HG03565 (cell line): ENCODE results near the gene ACO2.
"Not testable (repeated sequence)": the region's sequence is repeated elsewhere in the genome, so short reads cannot be mapped to it uniquely, and the experiment has no call there.

ENCODE experiments used
- ATAC-seq: cut with Tn5 transposase; IDR thresholded peaks from one replicate; pipeline ENCODE4 v1.9.1; 2021; ENCODE audit warnings: mild to moderate bottlenecking, moderate library complexity; ENCODE audit not compliant: unreplicated experiment

Gene ACO2

DNA sequence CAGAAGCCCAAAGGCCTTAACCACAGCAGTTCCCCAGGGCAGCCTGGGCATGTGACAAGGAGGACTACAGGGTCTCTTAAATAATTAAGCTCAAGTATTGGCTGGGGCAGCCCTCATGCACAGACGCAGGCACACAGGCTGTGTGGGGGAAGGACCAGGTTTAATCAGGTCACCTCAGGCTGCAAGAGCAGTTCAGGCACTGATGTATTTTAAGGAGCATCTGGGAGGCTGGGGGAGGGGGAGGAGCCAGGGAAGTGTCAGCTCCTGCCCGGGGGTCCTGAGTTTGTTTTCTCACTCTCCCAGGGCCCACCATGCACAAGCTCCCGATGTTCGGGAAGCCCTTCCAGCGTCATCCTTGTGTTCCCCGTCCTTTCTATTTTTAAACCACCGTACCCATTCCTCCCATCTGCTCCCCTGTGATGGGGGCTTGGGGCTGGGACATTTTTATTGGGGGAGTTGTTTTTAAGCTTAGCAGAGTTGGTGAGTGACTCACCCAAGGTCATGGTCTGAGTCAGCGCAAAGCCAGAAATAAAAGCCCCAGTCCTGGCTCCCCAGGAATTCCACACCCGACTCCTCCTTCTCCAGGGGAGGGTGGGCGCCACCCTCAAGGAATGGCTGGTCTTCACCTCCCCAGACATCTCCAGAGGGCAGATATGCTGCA lies 94.3 kb downstream of the ACO2 start:
- ATAC-seq, result no peak

DNA sequence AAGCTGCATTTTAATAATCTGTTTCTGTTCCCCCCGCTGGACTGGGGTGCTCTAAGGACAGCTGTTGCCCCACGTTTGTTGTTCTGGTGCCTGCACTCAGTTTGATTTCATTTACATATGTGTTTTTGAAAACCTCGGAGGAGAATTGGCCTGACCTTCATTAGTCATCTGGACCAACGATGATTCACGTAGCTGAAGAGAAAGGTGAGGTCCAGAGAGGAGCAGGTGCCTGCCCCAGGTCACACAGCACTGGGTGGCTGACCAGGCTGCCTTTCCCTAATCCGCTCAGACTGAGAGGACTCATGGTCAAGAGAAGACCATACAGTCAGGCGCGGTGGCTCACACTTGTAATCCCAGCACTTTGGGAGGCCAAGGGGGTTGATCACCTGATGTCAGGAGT lies 95.6 kb downstream of the ACO2 start:
- ATAC-seq, result no peak

DNA sequence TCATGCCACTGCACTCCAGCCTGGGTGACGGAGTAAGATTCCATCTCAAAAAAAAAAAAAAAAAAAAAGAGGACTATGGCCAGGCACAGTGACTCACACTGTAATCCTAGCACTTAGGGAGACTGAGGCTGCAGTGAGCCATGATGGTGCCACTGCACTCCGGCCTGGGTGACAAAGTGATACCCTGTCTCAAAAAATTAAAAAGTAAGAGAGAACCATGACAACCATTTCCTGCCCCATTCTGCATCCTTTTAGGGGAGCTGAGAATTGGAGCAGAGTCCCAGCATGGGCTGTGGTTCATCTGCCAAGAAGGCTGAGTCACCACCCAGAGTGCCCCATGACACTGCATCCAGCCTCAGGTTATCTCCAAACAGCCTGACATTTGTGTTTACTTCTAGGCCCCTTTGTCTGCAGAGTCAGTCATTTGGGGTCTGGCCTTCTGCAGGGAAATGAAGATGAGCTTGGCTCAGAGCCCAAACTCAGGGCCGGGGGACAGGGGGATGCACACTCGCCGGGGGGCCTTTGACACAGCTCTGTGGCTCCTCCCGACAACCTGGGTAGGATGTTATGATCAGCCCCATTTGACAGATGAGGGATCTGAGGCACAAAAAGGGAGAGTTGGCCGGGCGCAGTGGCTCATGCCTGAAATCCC lies 96.6 kb downstream of the ACO2 start:
- ATAC-seq, result no peak

DNA sequence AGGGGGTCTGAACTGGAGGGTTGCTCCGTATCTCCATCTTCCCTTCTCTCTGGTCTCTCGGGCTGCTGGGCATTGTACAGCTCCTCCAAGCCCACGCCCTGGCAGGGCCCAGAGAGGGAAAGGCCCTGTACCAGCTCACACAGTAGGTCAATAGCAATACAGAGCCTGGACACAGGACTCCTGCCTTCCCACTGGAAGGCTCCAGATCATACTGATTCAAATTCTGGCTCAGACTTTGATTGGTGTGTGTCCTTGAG lies 98.5 kb downstream of the ACO2 start:
- no peak for ATAC-seq

DNA sequence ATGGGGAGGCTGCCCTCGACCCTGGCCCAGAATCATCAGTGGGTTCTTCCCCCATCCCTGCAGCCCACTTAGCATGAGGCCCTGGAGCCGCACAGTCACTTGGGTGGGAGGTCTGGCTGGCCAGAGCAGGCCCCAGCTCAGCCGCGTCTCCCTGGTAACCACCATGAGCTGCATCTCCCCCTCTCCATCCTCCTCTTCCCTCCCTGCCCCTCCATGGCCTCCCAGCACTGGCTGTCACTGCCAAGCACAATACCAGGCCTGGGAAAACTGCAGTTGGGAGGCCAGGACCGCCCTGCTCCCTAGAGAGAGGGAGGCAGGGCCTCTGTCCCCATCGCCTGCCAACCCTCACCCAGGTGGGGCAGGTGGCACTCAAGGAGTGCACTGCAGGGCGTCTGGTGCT lies 99.9 kb downstream of the ACO2 start:
- no peak for ATAC-seq

DNA sequence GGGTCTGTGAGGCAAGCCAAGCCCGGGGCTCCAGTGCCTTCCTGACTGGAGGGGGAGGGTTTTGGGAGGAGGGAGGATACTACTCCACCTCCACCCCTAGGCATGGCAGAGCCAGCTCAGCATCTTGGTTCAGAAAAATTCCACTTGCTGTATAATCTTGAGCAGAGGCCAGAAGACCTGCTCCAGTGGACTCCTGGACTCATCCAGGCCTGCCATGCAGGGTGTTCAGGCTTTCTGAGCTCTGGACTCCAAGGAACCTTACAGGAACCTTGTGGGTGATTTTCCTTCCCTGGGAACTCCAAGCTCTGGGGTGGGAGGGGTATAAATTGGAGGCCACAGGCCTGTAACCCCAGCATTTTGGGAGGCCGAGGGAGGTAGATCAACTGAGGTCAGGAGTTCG lies 101.3 kb downstream of the ACO2 start:
- no peak for ATAC-seq

DNA sequence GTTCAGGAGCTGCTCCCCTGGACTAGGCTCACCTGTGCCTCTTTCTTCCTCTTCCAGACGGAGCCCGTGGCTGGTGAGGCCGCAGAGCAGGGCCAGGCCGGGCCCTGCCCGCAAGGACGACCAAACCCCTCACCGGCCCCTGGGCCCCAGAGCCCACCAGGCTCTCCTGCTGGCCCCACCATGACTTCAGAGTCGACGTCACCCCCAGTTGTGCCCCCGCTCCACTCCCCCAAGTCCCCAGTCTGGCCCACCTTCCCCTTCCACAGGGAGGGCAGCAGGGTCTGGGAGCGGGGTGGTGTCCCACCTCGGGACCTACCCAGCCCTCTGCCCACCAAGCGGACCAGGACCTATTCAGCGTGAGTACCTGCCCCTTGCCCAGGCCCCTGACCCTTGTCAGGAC lies 102.9 kb downstream of the ACO2 start:
- no peak for ATAC-seq

DNA sequence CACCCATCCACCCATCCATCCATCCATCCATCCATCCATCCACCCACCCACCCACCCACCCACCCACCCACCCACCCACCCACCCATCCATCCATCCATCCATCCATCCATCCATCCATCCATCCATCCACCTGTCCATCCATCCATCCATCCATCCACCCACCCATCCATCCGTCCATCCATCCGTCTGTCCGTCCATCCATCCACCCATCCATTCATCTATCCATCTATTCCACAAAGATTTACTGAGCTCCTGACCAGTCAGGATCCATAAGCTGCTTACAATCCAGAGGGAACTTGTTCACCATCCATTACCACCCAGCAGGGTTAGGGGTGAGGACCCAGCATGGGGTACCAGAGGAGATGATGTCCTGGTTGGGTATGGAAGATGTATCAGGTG lies 103.4 kb downstream of the ACO2 start:
- ATAC-seq, result not testable (repeated sequence)

DNA sequence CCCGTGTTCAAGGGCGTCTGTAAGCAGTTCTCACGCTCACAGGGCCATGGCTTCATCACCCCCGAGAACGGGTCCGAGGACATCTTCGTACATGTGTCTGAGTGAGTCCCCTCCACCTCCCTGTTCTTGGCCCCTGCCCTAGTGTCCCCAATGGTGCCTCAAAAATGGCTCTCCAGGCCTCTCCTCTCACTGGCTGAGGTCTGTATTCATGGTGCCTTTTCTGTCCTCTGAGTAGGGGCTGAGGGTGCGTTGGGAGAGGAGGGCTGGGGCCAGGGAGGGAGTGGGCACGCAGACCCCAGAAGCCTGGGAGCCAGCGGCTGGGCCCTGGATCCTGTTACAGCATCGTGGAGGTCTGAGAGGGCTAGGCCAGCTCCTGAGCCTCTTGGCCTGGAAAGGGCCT lies 104.8 kb downstream of the ACO2 start:
- ATAC-seq, result no peak

DNA sequence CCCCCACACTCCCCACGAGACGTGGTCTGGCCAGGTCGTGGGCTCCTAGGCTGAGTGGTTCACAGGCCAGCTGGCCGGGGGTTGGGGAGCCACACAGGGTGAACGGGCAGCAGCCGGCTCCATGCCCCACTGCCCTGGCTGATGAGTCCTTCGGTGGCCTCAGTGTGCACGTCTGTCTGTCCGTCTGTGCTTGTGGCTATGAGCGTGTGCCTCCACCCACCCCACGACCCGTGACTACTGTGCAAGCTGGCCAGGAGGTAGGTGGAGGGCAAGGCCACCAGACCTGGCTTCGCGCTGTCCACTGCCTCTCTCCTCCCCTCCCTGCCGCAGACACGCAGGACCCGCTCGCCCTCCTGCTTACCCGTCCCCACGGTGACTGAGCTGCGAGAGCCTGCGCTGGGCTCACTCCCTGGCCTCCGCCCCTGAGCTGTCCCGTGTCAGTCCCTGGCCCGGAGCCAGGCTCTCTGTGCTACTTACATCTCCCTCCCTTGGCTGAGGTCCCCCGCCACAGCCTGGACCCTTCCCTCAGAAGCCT lies 106.0 kb downstream of the ACO2 start:
- ATAC-seq, result no peak

DNA sequence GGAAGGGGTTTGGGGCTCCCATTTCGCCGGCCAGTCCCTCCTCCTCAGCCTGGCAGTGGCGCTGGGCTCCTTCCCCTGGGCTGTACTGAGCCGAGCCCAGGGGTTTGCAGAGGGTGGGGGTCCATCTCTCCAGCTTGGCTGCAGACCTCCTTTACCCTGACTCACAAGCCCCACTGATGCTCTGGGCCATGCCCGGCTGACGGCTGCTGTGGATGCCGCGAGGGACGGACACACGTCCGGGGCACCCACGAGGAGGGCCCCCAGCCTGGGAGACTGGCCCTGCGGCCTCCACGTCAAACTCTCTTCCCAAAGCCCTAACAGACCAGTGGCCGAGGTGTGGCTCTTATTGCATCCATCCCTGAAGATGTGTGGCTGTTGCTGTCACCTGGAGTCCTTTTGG lies 106.6 kb downstream of the ACO2 start:
- ATAC-seq, result no peak

DNA sequence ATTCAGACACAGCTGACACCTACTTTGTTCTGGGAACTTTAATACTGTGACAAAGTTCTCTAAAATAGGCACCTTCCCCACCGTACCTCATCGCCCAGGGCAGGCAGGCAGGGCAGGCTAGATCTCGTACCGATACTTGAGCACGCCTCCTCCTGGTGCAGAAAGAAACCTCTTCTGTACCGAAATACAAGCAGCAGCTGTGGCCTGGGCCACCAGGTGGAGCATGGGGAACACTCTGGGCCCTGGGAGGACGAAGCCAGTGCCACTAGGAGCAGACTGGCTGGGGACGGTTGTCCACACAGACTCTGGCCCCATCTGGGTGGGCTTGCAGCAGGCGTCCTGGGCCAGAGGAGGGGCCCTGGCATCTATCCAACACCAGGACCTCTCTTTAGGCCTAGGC lies 108.0 kb downstream of the ACO2 start:
- ATAC-seq, result no peak

DNA sequence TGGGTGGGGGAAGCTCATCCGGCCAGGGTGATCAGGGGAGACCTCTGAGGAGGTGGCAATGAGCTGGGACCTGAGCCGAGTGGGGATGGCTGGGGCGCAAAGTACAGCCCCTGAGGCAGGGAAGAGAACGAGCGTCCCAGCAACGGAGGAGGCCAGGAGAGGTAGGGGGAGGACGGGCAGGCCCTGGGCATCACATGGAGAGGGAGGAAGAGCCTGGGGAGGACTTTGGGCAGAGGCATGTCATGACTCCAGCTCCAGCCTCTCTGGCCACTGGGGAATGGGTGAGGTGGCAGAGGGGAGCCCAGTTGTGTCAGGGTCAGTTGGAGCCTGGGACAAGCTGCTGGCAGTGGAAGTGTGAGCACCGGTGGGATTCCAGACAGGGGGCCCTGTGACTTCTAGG lies 109.2 kb downstream of the ACO2 start:
- no peak for ATAC-seq
